HG02973 (cell line): ENCODE measurements around the gene ATF7IP2.
"Not testable (repeated sequence)": the region's sequence is repeated elsewhere in the genome, so short reads cannot be mapped to it uniquely, and the experiment has no call there.

Experiments used
- ATAC-seq: cut with Tn5 transposase; IDR thresholded peaks from one replicate; pipeline ENCODE4 v1.9.1; 2021; ENCODE audit warnings: moderate library complexity; ENCODE audit not compliant: unreplicated experiment

ATF7IP2 gene

GRCh38 chr16:10447289-10447688 is 61.4 kb downstream of the ATF7IP2 start:
- ATAC-seq: no peak

GRCh38 chr16:10452208-10453158 is 66.6 kb downstream of the ATF7IP2 start:
- ATAC-seq: not testable (repeated sequence)

DNA sequence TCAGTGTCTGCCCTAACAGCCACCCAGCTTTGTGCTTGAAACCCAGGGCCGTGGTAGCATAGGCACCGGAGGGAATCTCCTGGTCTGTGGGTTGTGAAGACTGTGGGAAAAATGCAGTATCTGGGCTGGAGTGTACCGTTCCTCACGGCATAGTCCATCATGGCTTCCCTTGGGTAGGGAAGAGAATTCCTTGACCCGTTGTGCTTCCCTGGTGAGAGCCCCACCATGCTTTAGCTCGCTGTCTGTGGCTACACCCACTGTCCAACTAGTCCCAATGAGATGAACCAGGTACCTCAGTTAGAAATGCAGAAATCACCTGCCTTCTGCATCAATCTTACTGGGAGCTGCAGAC is 67.3 kb downstream of the ATF7IP2 start:
- ATAC-seq: no peak

DNA sequence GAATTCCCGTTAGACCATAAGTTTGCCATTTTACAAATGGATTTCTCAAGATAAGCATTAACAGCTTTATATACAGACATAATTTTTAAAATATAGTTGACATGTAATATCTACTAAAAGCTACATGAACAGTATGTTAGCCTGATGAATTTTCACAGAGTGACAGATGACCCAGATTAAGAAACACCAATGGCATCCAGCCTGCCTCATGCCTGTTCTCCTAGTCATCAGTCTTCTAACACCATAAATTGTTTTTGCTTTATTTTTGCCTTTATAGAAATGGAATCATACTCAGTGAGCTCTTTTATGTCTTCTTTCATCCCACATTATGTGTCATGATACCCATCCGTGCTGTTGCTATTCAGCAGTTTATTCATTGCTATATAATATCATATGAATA is 80.0 kb downstream of the ATF7IP2 start:
- ATAC-seq: no peak

- no peak for ATAC-seq
Observed at GRCh38 chr16:10466313-10466712, 80.5 kb downstream of the ATF7IP2 start.

DNA sequence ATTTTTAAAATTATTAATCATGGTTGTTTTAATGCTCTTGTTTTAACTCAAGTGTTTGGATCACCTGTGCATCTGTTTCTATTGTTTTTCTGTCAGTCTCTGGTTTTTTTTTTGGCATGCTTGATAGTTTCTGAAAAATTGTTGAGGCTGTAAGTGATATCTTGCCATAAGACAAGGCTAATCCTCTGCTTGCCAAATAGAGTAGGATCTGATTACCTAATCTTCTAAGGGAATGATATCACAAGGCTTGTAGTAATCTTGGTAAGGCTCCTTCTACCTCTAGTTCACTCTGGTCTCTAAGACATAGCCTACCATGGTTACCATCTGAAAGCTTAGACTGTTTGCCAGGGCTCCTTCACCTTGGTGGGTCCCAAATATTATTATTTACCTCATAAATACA is 81.0 kb downstream of the ATF7IP2 start:
- ATAC-seq: no peak

GRCh38 chr16:10476636-10477035 is 90.8 kb downstream of the ATF7IP2 start:
- not testable (repeated sequence) for ATAC-seq

DNA sequence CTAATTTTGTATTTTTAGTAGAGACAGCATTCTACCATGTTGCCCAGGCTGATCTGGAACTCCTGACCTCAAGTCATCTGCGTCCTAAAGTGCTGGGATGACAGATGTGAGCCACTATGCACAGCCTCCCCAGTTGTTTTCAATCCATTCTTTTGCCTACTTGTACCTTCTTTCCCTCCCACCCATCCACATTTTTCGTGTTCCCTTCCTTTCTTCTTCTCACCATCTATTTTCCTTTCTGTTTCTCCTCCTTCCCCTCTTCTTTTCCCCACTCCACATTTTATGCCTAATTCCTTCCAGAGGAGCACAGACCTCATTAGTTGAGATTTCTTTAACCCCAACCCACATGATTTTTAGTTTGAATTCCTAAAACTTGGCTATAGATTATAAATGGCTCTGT is 94.3 kb downstream of the ATF7IP2 start:
- no peak for ATAC-seq

DNA sequence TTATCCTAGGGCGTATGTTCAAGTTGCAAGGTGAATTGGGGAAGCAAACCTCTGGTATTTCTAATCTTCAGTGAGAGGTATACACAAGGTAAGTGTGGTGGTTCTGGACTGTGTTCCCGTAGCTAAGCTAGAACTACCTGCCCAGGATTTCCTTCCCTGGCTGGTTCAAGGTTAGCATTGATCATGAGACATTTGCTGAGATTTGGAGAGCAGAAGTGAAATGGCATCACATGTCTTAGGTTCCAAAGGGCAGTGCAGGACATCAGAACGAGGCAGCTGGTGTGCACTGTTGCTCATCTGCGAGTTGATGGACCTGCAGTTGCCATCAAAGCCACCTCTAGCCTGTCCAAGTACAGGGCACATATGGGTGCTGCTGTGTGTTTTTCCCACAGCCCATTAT is 99.3 kb downstream of the ATF7IP2 start:
- ATAC-seq: no peak

GRCh38 chr16:10485698-10486382 is 100.0 kb downstream of the ATF7IP2 start:
- no peak for ATAC-seq

- ATAC-seq: no peak
Observed at GRCh38 chr16:10490141-10490540, 104.3 kb downstream of the ATF7IP2 start.

DNA sequence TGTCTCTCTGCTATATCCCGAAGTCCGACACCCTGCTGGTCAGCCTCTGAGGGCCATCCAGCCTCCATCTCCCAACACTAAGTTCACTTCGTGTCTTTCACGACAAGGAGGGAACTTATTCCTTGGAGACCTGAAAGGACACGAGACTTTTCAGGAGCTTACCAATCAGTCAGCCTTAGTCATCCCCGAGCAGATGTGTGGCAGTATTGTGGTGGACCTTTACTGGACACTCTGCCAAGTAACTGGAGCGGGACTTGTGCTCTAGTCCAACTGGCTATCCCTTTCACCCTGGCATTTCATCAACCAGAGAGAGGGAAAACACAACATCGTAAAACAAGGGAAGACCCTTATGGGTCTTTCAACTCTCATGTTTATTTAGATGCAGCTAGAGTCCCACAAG is 107.4 kb downstream of the ATF7IP2 start:
- no peak for ATAC-seq

DNA sequence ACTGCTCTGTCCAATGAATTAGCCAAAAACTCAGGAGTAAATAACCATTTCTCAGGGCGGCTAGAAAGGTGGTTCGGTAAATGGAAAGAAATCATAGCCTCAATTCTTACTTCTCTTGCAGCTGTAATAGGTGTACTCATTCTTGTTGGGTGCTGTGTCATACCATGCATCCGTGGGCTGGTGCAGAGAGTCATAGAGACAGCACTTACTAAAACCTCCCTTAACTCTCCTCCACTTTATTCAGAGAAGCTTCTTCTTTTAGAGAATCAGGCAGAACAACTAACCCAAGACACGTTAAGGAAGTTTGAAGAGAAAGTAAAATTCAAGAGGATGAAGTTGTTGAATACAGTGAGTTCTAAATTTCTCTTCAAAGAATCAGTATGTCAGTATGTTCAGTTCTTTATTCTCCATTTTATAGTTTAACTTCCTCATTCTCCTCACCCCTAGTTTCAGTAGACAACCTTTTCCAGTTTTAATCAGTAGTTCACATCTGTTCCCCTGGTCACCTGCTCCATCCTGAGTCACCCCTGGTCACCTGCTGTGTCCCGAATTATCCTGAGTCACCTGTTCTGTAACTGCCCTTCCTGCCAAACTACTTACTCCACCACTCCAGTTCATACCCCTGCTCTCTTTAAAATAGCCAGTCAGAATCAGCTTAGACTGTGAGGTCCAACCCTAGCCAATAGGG is 108.6 kb downstream of the ATF7IP2 start:
- no peak for ATAC-seq

DNA sequence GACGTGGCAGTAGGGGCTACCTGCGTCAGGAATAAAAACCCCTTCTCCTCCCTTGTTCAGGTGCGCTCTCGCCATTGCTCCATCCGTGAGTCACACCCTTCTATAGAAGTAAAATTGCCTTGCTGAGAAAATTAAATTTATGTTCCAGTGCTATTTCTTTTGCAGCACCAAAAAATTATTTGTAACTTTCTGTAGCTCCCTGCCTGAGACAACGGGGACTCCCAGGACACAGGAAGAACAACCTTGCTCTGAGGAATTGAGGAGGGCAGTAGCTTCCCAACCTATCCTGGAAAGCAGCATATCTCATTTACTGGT is 109.1 kb downstream of the ATF7IP2 start:
- ATAC-seq: no peak

DNA sequence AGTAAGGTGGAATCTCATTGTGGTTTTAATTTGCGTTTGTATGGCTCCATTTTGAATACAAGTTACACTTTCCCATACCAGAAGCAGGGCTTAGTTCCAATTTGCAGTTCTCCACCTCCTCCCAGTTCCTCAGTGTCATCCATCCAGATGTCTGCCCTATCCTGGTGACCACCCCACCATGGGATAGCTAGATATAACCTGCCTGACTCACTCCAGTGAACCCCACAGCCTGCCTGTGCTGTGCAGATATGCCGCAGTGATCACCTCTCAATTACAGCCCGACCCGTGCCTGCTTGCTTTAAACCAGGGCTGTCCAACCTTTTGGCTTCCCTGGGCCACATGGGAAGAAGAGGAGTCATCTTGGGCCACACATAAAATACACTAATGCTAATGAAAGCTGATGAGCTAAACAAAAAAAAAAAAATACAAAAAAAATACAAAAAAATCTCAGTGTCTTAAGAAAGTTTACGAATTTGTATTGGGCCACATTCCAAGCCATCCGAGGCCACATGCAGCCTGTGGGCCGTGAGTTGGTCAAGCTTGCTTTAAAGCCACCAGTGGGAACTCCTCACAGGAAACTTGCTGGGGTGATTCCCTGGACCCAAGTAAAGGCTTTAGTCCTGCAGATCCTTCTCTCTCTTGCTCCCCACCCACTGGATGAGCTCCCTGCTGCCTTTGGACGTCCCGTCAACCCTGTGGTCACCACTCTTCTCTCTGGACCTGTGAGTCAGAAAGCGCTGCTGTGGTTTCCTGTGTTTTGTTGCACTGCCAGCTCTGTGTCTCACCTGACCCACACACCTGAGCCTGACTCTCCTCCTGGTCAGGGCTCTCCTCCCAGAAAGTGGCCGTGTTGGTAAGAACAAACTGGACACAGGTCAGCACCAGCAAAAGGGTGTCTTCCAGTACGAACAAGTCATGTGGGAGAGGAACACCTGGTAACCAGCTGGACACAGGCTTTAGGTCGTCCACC is 111.6 kb downstream of the ATF7IP2 start:
- ATAC-seq: no peak

- no peak for ATAC-seq
Observed at GRCh38 chr16:10500582-10500981, 114.7 kb downstream of the ATF7IP2 start.

- no peak for ATAC-seq
Observed at GRCh38 chr16:10501016-10501607, 115.3 kb downstream of the ATF7IP2 start.

DNA sequence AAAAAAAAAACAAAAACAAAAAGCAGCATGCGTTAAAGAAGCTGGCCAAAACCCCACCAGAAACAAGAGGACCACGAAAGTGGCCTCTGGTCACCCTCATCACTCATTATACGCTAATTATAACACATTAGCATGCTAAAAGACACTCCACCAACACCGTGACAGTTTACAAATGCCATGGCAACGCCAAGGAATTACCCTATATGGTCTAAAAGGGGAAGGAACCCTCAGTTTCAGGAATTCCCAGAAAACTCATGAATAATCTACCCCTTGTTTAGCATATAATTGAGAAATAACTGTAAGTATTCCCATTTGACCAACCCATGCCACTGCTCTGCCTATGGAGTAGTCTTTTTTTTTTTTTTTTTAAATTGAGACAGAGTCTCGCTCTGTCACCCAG is 116.9 kb downstream of the ATF7IP2 start:
- no peak for ATAC-seq

DNA sequence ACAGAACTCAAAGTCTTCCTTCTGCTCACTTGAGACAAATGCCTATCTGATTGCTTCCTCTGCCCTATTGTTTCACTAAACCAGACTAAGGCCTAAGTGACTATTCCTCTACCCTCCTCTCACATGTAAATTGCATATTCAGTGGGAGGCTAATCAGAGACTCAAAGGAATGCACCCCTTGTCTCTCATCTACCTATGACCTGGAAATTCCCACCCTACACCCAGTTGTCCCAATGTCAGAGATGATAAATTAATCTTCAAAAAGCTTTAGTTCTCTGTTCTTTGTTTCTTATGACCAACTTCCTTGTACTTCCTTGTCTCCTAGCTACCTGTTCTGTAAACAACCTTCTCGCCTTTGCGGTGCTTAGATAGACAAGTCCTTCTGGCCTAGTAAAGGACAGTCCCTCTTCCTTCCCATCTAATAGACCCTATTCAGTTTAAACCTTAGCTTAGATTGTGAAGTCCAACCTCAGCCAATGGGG is 118.6 kb downstream of the ATF7IP2 start:
- no peak for ATAC-seq

DNA sequence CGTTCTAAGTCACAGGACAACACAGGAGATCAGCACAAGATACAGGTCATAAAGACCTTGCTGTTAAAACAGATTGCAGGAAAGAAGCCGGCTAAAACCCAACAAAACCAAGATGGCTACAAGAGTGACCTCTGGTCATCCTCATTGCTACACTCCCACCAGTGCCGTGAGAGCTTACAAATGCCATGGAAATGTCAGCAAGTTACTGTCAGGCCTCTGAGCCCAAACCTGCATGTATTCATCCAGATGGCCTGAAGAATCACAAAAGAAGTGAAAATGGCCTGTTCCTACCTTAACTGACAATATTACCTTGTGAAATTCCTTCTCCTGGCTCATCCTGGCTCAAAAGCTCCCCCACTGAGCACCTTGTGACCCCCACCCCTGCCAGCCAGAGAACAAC is 119.4 kb downstream of the ATF7IP2 start:
- not testable (repeated sequence) for ATAC-seq
